Stimulated activated CD4-positive, alpha-beta T cell treated with anti-CD3 and anti-CD28 coated beads, Interleukin-12 subunit alpha, Interleukin-12 subunit beta, amount 100 ng/mL, for 48 hours (primary cell): ENCODE results near the gene IFNK.

Experiments used
- DNase-seq, 3 donors: peaks; one replicate each; pipeline ENCODE4 v3.0.0-alpha.2; 2020; ENCODE audit warnings: low read depth in 2 of 3, low spot score in 1 of 3

IFNK gene

GRCh38 chr9:27572918-27573633 lies 49.0 kb downstream of the IFNK start, which contains the start of gene C9orf72:
Gene C9orf72, minus strand, starts transcription at chr9:27573481. Its CDS starts 6,361 bp downstream, at chr9:27567120.
- DNase-seq = peak; percentile 74 to 77 (median 75)

- DNase-seq = peak; percentile 92 to 97 (median 93)
Observed at GRCh38 chr9:27573634-27574590, 49.8 kb downstream of the IFNK start.
